HPDE6-E6E7 (cell line): Measurements from ENCODE around the gene CA12.

Source experiments
- DNase-seq: peaks from one replicate; pipeline ENCODE4 v3.0.0; 2011; ENCODE audit warnings: missing footprints; ENCODE audit errors: extremely low spot score

Gene CA12

GRCh38 chr15:63306492-63307073 lies 75.1 kb downstream of the CA12 start:
- no peak for DNase-seq

GRCh38 chr15:63305260-63305659 lies 76.4 kb downstream of the CA12 start:
- DNase-seq = no peak

GRCh38 chr15:63301088-63301487 lies 80.6 kb downstream of the CA12 start:
- no peak for DNase-seq

DNA sequence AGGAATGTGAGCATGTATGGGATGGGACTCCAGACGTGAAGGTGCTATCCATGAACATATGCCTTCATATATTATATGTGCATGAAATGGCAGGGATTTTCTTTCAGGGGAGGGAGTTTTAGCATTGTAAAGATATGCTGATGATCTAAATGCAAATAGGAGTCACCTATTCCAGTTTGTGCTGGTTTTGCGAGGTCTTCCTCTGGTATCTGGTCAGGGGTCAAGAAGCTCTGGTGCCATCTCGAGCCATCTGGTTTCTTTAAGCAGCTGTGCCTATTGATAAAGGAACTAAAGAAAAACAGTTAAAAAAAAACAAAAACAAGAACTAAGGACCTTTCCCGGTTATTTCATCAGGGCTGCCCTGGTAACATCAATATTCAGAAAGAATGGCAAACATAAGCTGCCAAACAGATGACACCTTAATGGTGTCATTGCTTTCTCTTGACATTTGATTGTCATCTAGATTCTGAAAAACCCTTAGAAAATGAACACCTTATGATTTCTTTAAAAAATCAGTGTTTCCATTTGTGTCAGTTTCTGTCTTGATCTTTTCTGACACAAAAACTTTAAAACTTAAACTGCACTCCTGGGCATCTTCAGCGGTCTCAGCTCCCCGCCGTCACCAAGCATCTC lies 81.6 kb downstream of the CA12 start:
- no peak for DNase-seq

DNA sequence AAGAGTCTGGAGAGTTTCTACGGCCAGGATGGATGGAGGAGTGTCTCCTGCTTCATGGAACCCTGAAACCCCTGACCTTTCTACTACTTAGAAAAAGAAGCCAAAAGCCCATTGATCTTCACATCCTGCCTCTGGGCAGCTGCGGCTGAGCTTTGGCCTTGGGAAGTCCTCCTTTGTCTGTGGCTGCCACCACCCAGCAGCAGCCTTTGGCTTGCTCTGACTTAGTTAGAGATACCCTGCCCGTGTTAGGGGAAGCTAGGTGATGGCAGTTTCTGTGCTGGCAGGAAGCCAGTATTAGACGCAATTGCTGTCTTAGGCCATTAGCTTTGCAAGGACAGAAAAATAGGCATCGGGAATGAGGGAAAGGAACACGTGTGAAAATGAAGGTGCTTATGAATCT lies 85.5 kb downstream of the CA12 start:
- DNase-seq = no peak

- DNase-seq = no peak
Observed at GRCh38 chr15:63295341-63295740, 86.3 kb downstream of the CA12 start.

DNA sequence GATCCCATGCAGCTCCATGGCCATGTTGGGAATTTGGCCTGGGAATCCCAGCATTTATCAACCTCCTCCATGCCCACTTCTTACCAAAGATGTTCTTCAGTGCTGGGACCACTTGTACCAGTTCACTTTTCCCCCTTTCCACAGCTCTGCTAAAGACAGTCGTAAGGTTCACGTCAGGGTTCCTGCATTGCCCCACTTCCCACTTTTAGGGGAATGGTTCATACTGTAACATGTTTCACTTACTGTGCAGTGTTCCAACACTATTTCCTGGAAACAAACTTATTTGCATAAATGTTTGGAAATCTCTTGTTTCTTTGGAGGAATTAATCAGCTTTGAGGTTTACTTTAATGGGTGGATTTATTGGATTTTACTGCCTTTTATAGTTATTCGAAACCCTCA lies 87.3 kb downstream of the CA12 start:
- no peak for DNase-seq

DNA sequence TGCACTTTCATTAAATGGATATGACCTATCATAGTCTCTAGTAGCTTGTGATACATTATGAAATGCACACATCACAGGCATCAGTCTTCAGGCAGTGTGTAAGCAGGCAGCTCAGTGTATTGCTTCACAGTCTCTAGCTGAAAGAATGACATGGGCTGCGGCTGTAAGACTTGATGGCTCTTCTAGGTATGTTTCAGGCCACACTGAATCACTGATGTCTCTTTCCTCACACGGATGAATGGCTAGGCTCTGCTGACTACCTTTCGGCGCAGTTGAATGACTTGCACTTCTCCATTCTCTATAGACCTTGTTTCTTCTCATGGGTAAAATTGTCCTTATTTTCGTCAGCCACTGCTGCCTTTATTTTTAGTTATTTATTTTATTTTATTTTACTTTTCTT lies 88.9 kb downstream of the CA12 start:
- DNase-seq = no peak

- DNase-seq = no peak
Observed at GRCh38 chr15:63292241-63292640, 89.4 kb downstream of the CA12 start.

DNA sequence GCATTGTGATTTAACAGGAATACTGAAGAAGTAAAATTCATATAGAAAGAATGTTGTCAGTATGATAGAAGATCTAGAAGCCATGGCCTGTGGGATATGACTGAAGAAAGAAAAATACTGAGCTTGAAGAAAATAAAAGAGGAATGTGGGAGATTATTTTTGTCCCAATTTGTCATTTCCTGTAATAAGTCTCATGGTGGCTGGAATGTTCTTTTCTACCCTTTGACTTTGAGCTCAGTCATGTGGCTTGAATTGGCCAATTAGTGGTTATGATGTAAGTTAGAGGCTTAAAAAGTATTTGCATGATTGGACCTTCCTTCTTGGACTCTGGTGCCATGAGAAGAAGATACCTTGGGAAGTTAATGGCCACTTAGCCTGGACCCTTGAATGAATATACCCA lies 90.1 kb downstream of the CA12 start:
- DNase-seq = no peak

DNA sequence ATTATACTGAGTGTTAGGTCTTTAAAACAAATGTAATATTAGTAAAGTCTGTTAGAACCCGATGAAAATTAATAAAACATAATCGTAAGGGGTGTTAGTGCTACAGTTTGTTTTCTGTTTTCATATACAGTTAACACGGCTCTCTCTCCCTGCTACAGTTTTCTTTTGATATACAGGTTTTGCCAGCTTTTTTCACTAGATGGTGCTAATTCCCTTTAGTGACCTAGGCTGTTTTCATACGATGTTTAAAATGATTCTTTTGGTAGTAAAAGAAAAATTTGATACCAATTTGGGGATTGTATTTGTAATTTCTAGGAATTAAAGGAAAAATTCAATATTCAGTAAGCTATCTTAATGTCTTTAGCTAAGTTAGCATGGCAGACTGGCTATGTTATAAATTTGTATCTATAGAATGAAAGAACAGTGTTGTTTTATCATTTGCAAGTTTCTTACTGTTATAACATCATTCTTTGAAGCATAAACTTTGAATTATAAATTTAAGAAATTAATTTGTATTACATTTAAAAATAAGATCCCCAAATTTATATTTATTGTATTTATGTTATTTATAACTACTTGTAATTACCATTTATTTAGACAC lies 92.8 kb downstream of the CA12 start:
- peak; percentile 63 for DNase-seq

DNA sequence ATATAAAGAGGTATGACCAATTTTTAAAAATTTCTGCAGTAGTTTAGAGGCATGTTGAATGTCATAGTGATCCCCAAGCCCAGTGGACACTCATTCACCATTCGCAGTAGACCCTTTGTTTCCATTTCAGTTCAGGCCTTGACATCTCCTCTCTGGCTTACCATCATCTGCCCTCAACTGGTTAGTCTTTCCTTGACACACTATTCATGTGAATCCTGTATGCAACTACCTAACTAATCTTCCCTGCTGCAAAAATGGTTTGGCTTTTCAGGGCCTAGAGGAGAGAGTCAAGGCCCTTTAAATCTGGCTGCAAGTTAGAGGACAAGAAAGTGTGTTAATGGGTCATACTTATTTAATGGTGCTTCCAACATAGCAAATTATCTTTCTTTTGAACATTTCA lies 93.3 kb downstream of the CA12 start:
- no peak for DNase-seq

DNA sequence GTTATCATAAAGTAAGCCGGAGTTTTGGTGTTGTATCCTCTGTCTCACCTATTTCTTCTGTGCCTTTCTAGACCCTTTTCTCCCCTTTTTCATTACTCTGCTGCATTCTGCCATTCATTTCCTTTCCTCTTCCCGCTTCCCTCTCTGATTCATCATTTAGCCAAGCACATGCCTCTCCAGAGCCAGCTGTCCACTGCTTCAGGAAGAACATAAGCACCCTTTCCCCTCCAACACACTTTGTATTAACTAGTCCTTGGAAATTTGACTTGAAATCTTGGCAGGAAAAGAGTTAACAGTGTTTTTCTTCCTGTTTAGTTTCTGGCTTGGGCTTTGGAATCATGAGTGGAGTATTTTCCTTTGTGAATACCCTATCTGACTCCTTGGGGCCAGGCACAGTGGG lies 94.5 kb downstream of the CA12 start:
- DNase-seq = no peak

DNA sequence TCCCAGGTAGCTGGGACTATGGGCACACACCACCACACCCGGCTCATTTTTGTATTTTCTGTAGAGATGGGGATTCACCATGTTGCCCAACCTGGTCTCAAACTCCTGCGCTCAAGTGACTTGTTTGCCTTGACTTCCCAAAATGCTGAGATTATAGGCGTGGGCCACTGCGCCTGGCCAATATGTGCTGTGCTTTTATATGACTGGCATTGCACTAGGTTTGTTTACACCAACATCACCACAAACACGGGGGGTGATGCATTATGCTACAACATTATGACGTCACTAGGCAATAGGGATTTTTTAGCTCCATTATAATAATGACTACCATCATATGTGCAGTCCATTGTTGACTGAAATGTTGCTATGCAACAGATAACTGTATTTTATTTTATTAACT lies 97.3 kb downstream of the CA12 start:
- DNase-seq = no peak

GRCh38 chr15:63283126-63283525 lies 98.5 kb downstream of the CA12 start:
- DNase-seq = no peak

- no peak for DNase-seq
Observed at GRCh38 chr15:63277893-63278456, 103.7 kb downstream of the CA12 start.

- peak; percentile 38 for DNase-seq
Observed at GRCh38 chr15:63277038-63277892, 104.4 kb downstream of the CA12 start, which contains the start of gene APH1B. APH1B (plus strand) TSS chr15:63277605; CDS start chr15:63277624, 19 bp downstream.

GRCh38 chr15:63276342-63277037 lies 105.2 kb downstream of the CA12 start:
- no peak for DNase-seq

DNA sequence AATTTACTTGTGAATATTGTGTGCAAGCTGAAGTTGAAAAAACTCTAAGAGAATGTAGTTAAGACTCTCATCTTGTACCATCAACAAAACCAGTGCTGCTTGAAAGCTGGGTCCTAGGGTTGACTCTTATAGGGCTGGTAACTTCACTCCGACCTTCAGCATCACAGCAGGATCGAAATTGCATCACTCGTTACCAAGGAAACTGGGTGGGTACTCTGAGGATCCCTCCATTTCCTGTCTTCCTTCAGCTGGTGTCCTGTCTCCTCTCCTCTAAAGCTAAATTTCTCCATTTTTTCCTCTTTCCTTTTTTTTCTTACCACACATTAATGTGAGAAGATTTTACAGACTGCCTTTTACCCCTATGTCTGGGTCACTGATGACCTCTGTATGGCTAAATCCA lies 107.2 kb downstream of the CA12 start:
- DNase-seq = no peak
